SK-N-MC (cell line): Measurements from ENCODE around the gene FAM131A.

Source experiments
- EZH2 ChIP-seq: fragments of 200-600 bp; sonication (generic); IDR thresholded peaks from one replicate; pipeline ENCODE4 v1.6.1; 2017; ENCODE audit warnings: antibody characterized with exemption
- FOXP2 ChIP-seq: optimal IDR thresholded peaks from 2 replicates; pipeline ENCODE3; 2011; ENCODE audit warnings: mild to moderate bottlenecking, moderate library complexity; ENCODE audit not compliant: insufficient read depth; ENCODE audit errors: extremely low read length, control extremely low read depth
- POLR2AphosphoS5 ChIP-seq: IDR thresholded peaks from 2 replicates; pipeline ENCODE4 v1.6.1; 2012; ENCODE audit warnings: mild to moderate bottlenecking, low read depth, low read length, borderline replicate concordance

DNA sequence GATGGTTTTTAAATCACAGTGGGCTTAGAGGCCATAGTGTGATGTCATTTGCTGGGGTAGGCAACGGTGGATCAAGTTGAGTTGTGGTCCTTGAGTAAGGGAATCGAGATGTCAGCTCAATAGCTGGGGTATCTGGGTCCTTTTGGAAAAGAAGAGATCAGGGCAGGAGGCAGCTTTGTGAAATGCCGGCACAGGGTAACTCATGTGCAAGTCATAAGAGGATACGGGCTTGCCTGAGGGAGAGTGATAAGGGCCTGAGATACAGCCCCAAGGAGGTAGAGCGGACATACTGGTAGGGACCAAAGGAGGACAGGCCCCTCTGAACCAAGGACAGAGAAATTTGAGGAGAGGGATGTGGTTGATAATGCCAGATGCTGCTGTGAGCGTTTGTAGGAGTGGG lies 4.2 kb upstream of the FAM131A start:
- TF ChIP-seq EZH2 (no peak), POLR2AphosphoS5 (no peak), FOXP2 (no peak)
